Immature natural killer cell (primary cell): Measurements from ENCODE around the gene FOXN3. TPM values are rescaled to one million over a fixed set of nuclear protein-coding genes. Genes with fewer than 3 reads are reported as not detected.

Experiments used
- DNase-seq, 3 donors: peaks; one replicate each; pipeline ENCODE4 v3.0.0; 2022; ENCODE audit warnings: mixed read lengths in 1 of 3
- H3K27ac Mint-ChIP-seq, 6 donors: one replicate each; pipeline ENCODE4 v1.8.0; 2020; ENCODE audit warnings: mixed read lengths in 6 of 6, mild to moderate bottlenecking in 5 of 6, inconsistent platforms in 4 of 6, moderate library complexity in 3 of 6
- H3K27me3 Mint-ChIP-seq, 3 donors: one replicate each; pipeline ENCODE4 v1.8.0; 2020 to 2021; ENCODE audit warnings: low read depth in 3 of 3, mild to moderate bottlenecking in 3 of 3, mixed read lengths in 3 of 3, moderate library complexity in 3 of 3, inconsistent platforms in 1 of 3
- H3K36me3 Mint-ChIP-seq, 3 donors: one replicate each; pipeline ENCODE4 v1.8.0; 2020; ENCODE audit warnings: mixed read lengths in 3 of 3, inconsistent platforms in 2 of 3, mild to moderate bottlenecking in 2 of 3
- H3K4me1 Mint-ChIP-seq, 2 donors: one replicate each; pipeline ENCODE4 v1.8.0; 2020; ENCODE audit warnings: inconsistent platforms in 2 of 2, mild to moderate bottlenecking in 2 of 2, mixed read lengths in 2 of 2, moderate library complexity in 1 of 2
- H3K4me3 Mint-ChIP-seq, 5 donors: one replicate each; pipeline ENCODE4 v1.8.0; 2020; ENCODE audit warnings: mild to moderate bottlenecking in 5 of 5, mixed read lengths in 5 of 5, inconsistent platforms in 3 of 5, moderate library complexity in 3 of 5
- H3K9me3 Mint-ChIP-seq, 6 donors: one replicate each; pipeline ENCODE4 v1.8.0; 2020; ENCODE audit warnings: mild to moderate bottlenecking in 6 of 6, mixed read lengths in 6 of 6, inconsistent platforms in 4 of 6, moderate library complexity in 3 of 6
- polyA plus RNA-seq, 3 donors: library from polyadenylated mRNA; unstranded; fragments of 300-500 nt; fragmentation: Illumina TruSeq; gene quantifications; one replicate each; pipeline ENCODE4 v1.2.3, GENCODE V29; 2021

The FOXN3 gene
- polyA plus RNA-seq: 100 to 1,000 TPM in 2 of 3 donors, 10 to 100 TPM in 1; 88.6 to 150 (median 102) TPM

- peak; percentile 82 to 88 (median 87) for DNase-seq
- Mint-ChIP-seq H3K9me3 (no peaks in the 10 kb centered on the region), H3K36me3 (peaks cover 4 to 12% (median 8%) of the 10 kb centered on the region in 3 donors), H3K27ac (peak within 1 kb of the TSS; percentile 94 to 98 (median 96)), H3K4me3 (peak within 1 kb of the TSS; percentile 94 to 99 (median 96)), H3K4me1 (peaks cover 61 to 68% of the 10 kb centered on the region in 2 donors), H3K27me3 (peaks cover 9 to 23% (median 22%) of the 10 kb centered on the region in 3 donors)
These were observed at the start of gene FOXN3 for GRCh38 chr14:89417091-89417464. FOXN3 (minus strand) TSS chr14:89417233; CDS start chr14:89412476, 4,757 bp downstream.

GRCh38 chr14:89466484-89466883 lies 49.5 kb upstream of the FOXN3 start:
- DNase-seq: peak; percentile 82 to 87 (median 85)
- no peaks in the 10 kb centered on the region for H3K9me3 Mint-ChIP-seq
- peaks cover 5 to 17% (median 8%) of the 10 kb centered on the region in 3 donors for H3K36me3 Mint-ChIP-seq
- H3K27ac Mint-ChIP-seq: peak overlapping the region; percentile 87 to 97 (median 96)
- H3K4me1 Mint-ChIP-seq: peaks cover 78 to 92% of the 10 kb centered on the region in 2 donors
- peak overlapping the region; percentile 81 to 95 (median 89) for H3K4me3 Mint-ChIP-seq
- peaks cover 0 to 11% (median 11%) of the 10 kb centered on the region in 3 donors for H3K27me3 Mint-ChIP-seq

- Mint-ChIP-seq H3K27ac (peak overlapping the region; percentile 87 to 97 (median 96)), H3K4me1 (peaks cover 81 to 94% of the 10 kb centered on the region in 2 donors), H3K36me3 (peaks cover 3 to 15% (median 7%) of the 10 kb centered on the region in 3 donors), H3K27me3 (peaks cover 0 to 11% (median 11%) of the 10 kb centered on the region in 3 donors), H3K4me3 (peak overlapping the region; percentile 81 to 95 (median 89)), H3K9me3 (no peaks in the 10 kb centered on the region)
- DNase-seq: no peak
These were observed 48.8 kb upstream of the FOXN3 start for GRCh38 chr14:89465876-89466275.

- Mint-ChIP-seq H3K27me3 (peaks cover 0 to 5% (median 5%) of the 10 kb centered on the region in 3 donors), H3K4me1 (peaks cover 60 to 84% of the 10 kb centered on the region in 2 donors), H3K4me3 (no peak overlapping the region), H3K36me3 (peaks cover 0 to 15% (median 7%) of the 10 kb centered on the region in 3 donors), H3K27ac (peak overlapping the region in 5 of 6 donors; percentile 8 to 77 (median 58)), H3K9me3 (no peaks in the 10 kb centered on the region)
- DNase-seq: no peak
These were observed 44.2 kb upstream of the FOXN3 start for GRCh38 chr14:89461256-89461655.

GRCh38 chr14:89458713-89459420 lies 41.8 kb upstream of the FOXN3 start:
- H3K4me1 Mint-ChIP-seq: peaks cover 48 to 75% of the 10 kb centered on the region in 2 donors

GRCh38 chr14:89457007-89457406 lies 40.0 kb upstream of the FOXN3 start:
- peaks cover 39 to 61% of the 10 kb centered on the region in 2 donors for H3K4me1 Mint-ChIP-seq
- peak overlapping the region in 1 of 6 donors; percentile 4 for H3K27ac Mint-ChIP-seq
- H3K27me3 Mint-ChIP-seq: peaks cover 0 to 3% (median 0%) of the 10 kb centered on the region in 3 donors
- no peak for DNase-seq
- H3K36me3 Mint-ChIP-seq: peaks cover 0 to 12% (median 0%) of the 10 kb centered on the region in 3 donors
- H3K4me3 Mint-ChIP-seq: no peak overlapping the region
- no peaks in the 10 kb centered on the region for H3K9me3 Mint-ChIP-seq

More at GRCh38 chr14:89458713-89459420, 41.8 kb upstream of the FOXN3 start:
- Mint-ChIP-seq H3K27me3 (peaks cover 0 to 3% (median 0%) of the 10 kb centered on the region in 3 donors), H3K9me3 (no peaks in the 10 kb centered on the region), H3K4me3 (no peak overlapping the region), H3K36me3 (peaks cover 0 to 12% (median under 1%) of the 10 kb centered on the region in 3 donors), H3K27ac (peak overlapping the region in 5 of 6 donors; percentile 1 to 58 (median 33))
- no peak for DNase-seq

- Mint-ChIP-seq H3K9me3 (no peaks in the 10 kb centered on the region), H3K27me3 (peaks cover 0 to 3% (median 0%) of the 10 kb centered on the region in 3 donors), H3K4me3 (peak overlapping the region in 3 of 5 donors; percentile 10 to 42 (median 23)), H3K27ac (peak overlapping the region in 3 of 6 donors; percentile 40 to 71 (median 49)), H3K36me3 (peaks cover 5 to 17% (median 7%) of the 10 kb centered on the region in 3 donors), H3K4me1 (peaks cover 35 to 50% of the 10 kb centered on the region in 2 donors)
- no peak for DNase-seq
These were observed 38.4 kb upstream of the FOXN3 start for GRCh38 chr14:89455412-89455811.

- peaks cover 0 to 3% (median 0%) of the 10 kb centered on the region in 3 donors for H3K27me3 Mint-ChIP-seq
- peaks cover 36 to 49% of the 10 kb centered on the region in 2 donors for H3K4me1 Mint-ChIP-seq
- H3K4me3 Mint-ChIP-seq: peak overlapping the region in 3 of 5 donors; percentile 10 to 42 (median 20)
- no peaks in the 10 kb centered on the region for H3K9me3 Mint-ChIP-seq
- no peak for DNase-seq
- H3K36me3 Mint-ChIP-seq: peaks cover 5 to 17% (median 7%) of the 10 kb centered on the region in 3 donors
- peak overlapping the region in 3 of 6 donors; percentile 40 to 71 (median 49) for H3K27ac Mint-ChIP-seq
These were observed 38.0 kb upstream of the FOXN3 start for GRCh38 chr14:89454996-89455395.

GRCh38 chr14:89452281-89452680 lies 35.2 kb upstream of the FOXN3 start:
- Mint-ChIP-seq H3K9me3 (no peaks in the 10 kb centered on the region), H3K4me3 (no peak overlapping the region), H3K27ac (no peak overlapping the region), H3K36me3 (peaks cover 5 to 11% (median 9%) of the 10 kb centered on the region in 3 donors), H3K27me3 (no peaks in the 10 kb centered on the region), H3K4me1 (peaks cover 38 to 53% of the 10 kb centered on the region in 2 donors)
- DNase-seq: no peak

- H3K4me1 Mint-ChIP-seq: peaks cover 42 to 54% of the 10 kb centered on the region in 2 donors
- DNase-seq: no peak
- peaks cover 5 to 11% (median 5%) of the 10 kb centered on the region in 3 donors for H3K36me3 Mint-ChIP-seq
- peak overlapping the region in 1 of 6 donors; percentile 34 for H3K27ac Mint-ChIP-seq
- H3K27me3 Mint-ChIP-seq: peaks cover 0 to 1% (median 0%) of the 10 kb centered on the region in 3 donors
- H3K4me3 Mint-ChIP-seq: no peak overlapping the region
- no peaks in the 10 kb centered on the region for H3K9me3 Mint-ChIP-seq
These were observed 34.2 kb upstream of the FOXN3 start for GRCh38 chr14:89451229-89451628.

- no peak for DNase-seq
- Mint-ChIP-seq H3K36me3 (peaks cover 5 to 11% (median 9%) of the 10 kb centered on the region in 3 donors), H3K9me3 (no peaks in the 10 kb centered on the region), H3K27ac (peak overlapping the region; percentile 62 to 91 (median 80)), H3K27me3 (peaks cover 2 to 5% (median 4%) of the 10 kb centered on the region in 3 donors), H3K4me1 (peaks cover 62 to 73% of the 10 kb centered on the region in 2 donors), H3K4me3 (peak overlapping the region; percentile 10 to 67 (median 49))
These were observed 30.3 kb upstream of the FOXN3 start for GRCh38 chr14:89447182-89447944.

GRCh38 chr14:89445273-89445973 lies 28.4 kb upstream of the FOXN3 start:
- Mint-ChIP-seq H3K27me3 (peaks cover 2 to 5% (median 4%) of the 10 kb centered on the region in 3 donors), H3K4me1 (peaks cover 70 to 87% of the 10 kb centered on the region in 2 donors), H3K36me3 (peaks cover 0 to 4% (median 4%) of the 10 kb centered on the region in 3 donors), H3K27ac (peak overlapping the region; percentile 48 to 78 (median 63)), H3K9me3 (no peaks in the 10 kb centered on the region), H3K4me3 (peak overlapping the region; percentile 19 to 50 (median 30))
- DNase-seq: peak in 2 of 3 donors; percentile 10 to 30
